Measurements from ENCODE around the gene SLC35B3. TPM values are rescaled to one million over a fixed set of nuclear protein-coding genes. Genes with fewer than 3 reads are reported as not detected.
A peak's percentile ranks its signal among the peaks of the same experiment; 100 is the strongest.

Gene SLC35B3
- polyA plus RNA-seq (2013) = 16.7 and 17.4 TPM in 2 replicates

DNA sequence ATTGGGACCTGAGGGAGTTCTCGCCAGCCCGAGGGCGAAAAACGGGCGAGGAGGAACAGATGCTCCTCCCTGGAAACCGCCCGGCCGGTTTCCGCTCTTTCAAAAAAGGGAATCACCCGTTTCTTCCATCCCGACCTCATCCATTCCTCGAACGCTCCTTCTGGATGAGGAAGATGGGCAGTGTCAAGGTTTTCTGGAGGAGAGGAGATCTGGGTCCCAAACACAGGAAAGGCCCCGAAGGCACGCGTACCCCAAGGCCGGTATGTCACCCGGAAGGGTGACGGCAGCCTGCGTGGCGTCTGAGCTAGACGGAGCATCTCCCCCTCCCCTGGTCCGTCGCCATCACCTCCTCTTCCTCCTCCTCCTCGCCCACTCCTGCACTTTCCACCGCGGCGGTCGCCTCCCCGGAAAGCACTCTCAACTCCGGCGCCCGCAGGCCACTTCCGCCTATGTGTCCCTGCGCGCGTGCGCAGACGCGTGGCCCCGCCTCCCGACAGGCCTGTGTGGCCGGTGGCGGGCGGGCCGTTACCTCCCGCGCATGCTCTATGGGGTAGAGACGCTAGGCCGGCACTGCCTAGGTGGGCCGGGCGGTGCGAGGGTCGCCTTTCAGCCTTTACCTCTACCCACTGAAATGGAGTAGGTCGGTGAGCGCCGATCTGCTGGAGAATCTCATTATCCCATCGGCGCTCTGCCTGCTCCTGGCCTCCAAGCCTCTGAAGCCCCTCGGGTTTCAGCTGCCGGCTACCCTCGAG, at the start of gene SLC35B3:
Gene SLC35B3, minus strand, starts transcription at position 453 of the 752 bp plus-strand sequence.
- no peaks in the 10 kb centered on the region for H3K36me3 ChIP-seq (ENCODE audit: control insufficient read depth in 1 of 2, insufficient read depth in 2 of 2, low read length in 2 of 2)
- peaks cover 9% of the 10 kb centered on the region for H3K79me1 ChIP-seq (ENCODE audit: low read length)
- peak; percentile 97 to 100 for DNase-seq
- peak within 1 kb of the TSS; percentile 83 for H3K4ac ChIP-seq (ENCODE audit: low read depth, low read length)
- peak within 1 kb of the TSS; percentile 91 for H4K91ac ChIP-seq (ENCODE audit: low read depth, low read length)
- peaks cover 7% of the 10 kb centered on the region for H3K79me2 ChIP-seq (ENCODE audit: control insufficient read depth, insufficient read depth, low read length, poor library complexity)
- peak within 1 kb of the TSS; percentile 69 for H3K4me2 ChIP-seq (ENCODE audit: low read length)
- H3K27ac ChIP-seq (ENCODE audit: low read depth, low read length) = peak within 1 kb of the TSS; percentile 83
- H2BK5ac ChIP-seq (ENCODE audit: low read depth, low read length, poor library complexity) = peak within 1 kb of the TSS; percentile 81
- no CpG with 5 or more reads among the region's 62 CpGs for WGBS (ENCODE audit: extremely low coverage, insufficient coverage, insufficient read length)
- peak within 1 kb of the TSS; percentile 95 for H3K4me3 ChIP-seq (ENCODE audit: low read depth, low read length)
- H2BK120ac ChIP-seq (ENCODE audit: insufficient read depth, low read length, poor library complexity) = peak within 1 kb of the TSS; percentile 82
- peak within 1 kb of the TSS; percentile 98 for H4K12ac ChIP-seq (ENCODE audit: low read depth, low read length)
- no peaks in the 10 kb centered on the region for H3K9me3 ChIP-seq (ENCODE audit: insufficient read depth, low read depth, low read length)
- no peak within 1 kb of the TSS for H3K23ac ChIP-seq (ENCODE audit: low read length)
- H2AK5ac ChIP-seq (ENCODE audit: low read length) = peak within 1 kb of the TSS; percentile 51
- peak within 1 kb of the TSS; percentile 90 for H3K18ac ChIP-seq (ENCODE audit: low read length)
- H2AFZ ChIP-seq (ENCODE audit: insufficient read depth, low read length, poor library complexity) = peak within 1 kb of the TSS; percentile 98
- H3K4me1 ChIP-seq (ENCODE audit: control insufficient read depth in 1 of 2, insufficient read depth in 2 of 2, low read length in 2 of 2) = peaks cover 0 to 4% of the 10 kb centered on the region in 2 experiments
- peak within 1 kb of the TSS; percentile 95 for H4K8ac ChIP-seq (ENCODE audit: low read depth, low read length)
- H3K14ac ChIP-seq (ENCODE audit: low read length) = peak within 1 kb of the TSS; percentile 92
- H3K27me3 ChIP-seq (ENCODE audit: insufficient read depth, low read length) = no peaks in the 10 kb centered on the region
- peak within 1 kb of the TSS; percentile 19 for H2BK12ac ChIP-seq (ENCODE audit: low read length)
- peak within 1 kb of the TSS; percentile 96 for H3K9ac ChIP-seq (ENCODE audit: low read length)

- Histone ChIP-seq H3K27ac (ENCODE audit: low read depth, low read length) (no peak overlapping the region), H2AFZ (ENCODE audit: insufficient read depth, low read length, poor library complexity) (no peak overlapping the region), H3K79me1 (ENCODE audit: low read length) (no peaks in the 10 kb centered on the region), H3K79me2 (ENCODE audit: control insufficient read depth, insufficient read depth, low read length, poor library complexity) (no peaks in the 10 kb centered on the region), H3K9me3 (ENCODE audit: insufficient read depth, low read depth, low read length) (no peaks in the 10 kb centered on the region), H2AK5ac (ENCODE audit: low read length) (no peak overlapping the region), H4K91ac (ENCODE audit: low read depth, low read length) (no peak overlapping the region), H3K23ac (ENCODE audit: low read length) (no peak overlapping the region), H3K27me3 (ENCODE audit: insufficient read depth, low read length) (no peaks in the 10 kb centered on the region), H3K18ac (ENCODE audit: low read length) (no peak overlapping the region), H4K8ac (ENCODE audit: low read depth, low read length) (no peak overlapping the region), H3K4me3 (ENCODE audit: low read depth, low read length) (no peak overlapping the region), H3K4me2 (ENCODE audit: low read length) (no peak overlapping the region), H3K36me3 (ENCODE audit: control insufficient read depth in 1 of 2, insufficient read depth in 2 of 2, low read length in 2 of 2) (no peaks in the 10 kb centered on the region), H3K9ac (ENCODE audit: low read length) (no peak overlapping the region), H3K4ac (ENCODE audit: low read depth, low read length) (no peak overlapping the region), H2BK5ac (ENCODE audit: low read depth, low read length, poor library complexity) (no peak overlapping the region), H3K14ac (ENCODE audit: low read length) (no peak overlapping the region), H2BK120ac (ENCODE audit: insufficient read depth, low read length, poor library complexity) (no peak overlapping the region), H3K4me1 (ENCODE audit: control insufficient read depth in 1 of 2, insufficient read depth in 2 of 2, low read length in 2 of 2) (no peaks in the 10 kb centered on the region), H4K12ac (ENCODE audit: low read depth, low read length) (no peak overlapping the region), H2BK12ac (ENCODE audit: low read length) (no peak overlapping the region)
- WGBS (ENCODE audit: extremely low coverage, insufficient coverage, insufficient read length) = no CpG with 5 or more reads among the region's 1 CpG
- no peak for DNase-seq
Observed at GRCh38 chr6:8483650-8484049, 48.3 kb upstream of the SLC35B3 start.

DNA sequence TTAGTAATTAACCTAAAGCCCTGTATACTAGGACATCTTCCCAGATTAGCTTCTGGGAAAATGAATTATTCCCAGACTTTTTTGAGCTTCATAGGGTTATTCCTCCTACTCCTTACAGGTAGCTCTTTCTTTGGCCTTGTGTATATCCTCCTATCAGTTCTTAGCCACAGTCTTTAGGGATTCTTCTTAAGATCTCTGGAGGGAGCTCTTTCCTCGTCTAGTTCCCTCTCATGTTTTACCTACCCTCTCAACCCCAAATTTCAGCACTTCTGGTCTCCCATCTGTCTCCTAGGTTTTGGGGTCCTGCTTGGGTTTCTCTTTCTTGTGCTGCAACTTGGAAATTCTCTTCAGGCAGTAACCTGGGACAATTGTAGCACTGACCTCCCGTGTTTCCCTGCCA, 46.4 kb upstream of the SLC35B3 start:
- no peaks in the 10 kb centered on the region for H3K36me3 ChIP-seq (ENCODE audit: control insufficient read depth in 1 of 2, insufficient read depth in 2 of 2, low read length in 2 of 2)
- H2AK5ac ChIP-seq (ENCODE audit: low read length) = no peak overlapping the region
- H2AFZ ChIP-seq (ENCODE audit: insufficient read depth, low read length, poor library complexity) = no peak overlapping the region
- no peaks in the 10 kb centered on the region for H3K9me3 ChIP-seq (ENCODE audit: insufficient read depth, low read depth, low read length)
- H2BK5ac ChIP-seq (ENCODE audit: low read depth, low read length, poor library complexity) = no peak overlapping the region
- no peak overlapping the region for H3K18ac ChIP-seq (ENCODE audit: low read length)
- no peak overlapping the region for H3K9ac ChIP-seq (ENCODE audit: low read length)
- no peak overlapping the region for H3K27ac ChIP-seq (ENCODE audit: low read depth, low read length)
- H3K4me2 ChIP-seq (ENCODE audit: low read length) = no peak overlapping the region
- WGBS (ENCODE audit: extremely low coverage, insufficient coverage, insufficient read length) = no CpG with 5 or more reads among the region's 2 CpGs
- no peak overlapping the region for H4K91ac ChIP-seq (ENCODE audit: low read depth, low read length)
- H3K27me3 ChIP-seq (ENCODE audit: insufficient read depth, low read length) = no peaks in the 10 kb centered on the region
- no peaks in the 10 kb centered on the region for H3K79me1 ChIP-seq (ENCODE audit: low read length)
- H4K8ac ChIP-seq (ENCODE audit: low read depth, low read length) = no peak overlapping the region
- H3K4me3 ChIP-seq (ENCODE audit: low read depth, low read length) = no peak overlapping the region
- H2BK120ac ChIP-seq (ENCODE audit: insufficient read depth, low read length, poor library complexity) = no peak overlapping the region
- no peak overlapping the region for H3K4ac ChIP-seq (ENCODE audit: low read depth, low read length)
- DNase-seq = peak in 1 of 2 donors; percentile 37
- no peak overlapping the region for H3K14ac ChIP-seq (ENCODE audit: low read length)
- H3K23ac ChIP-seq (ENCODE audit: low read length) = no peak overlapping the region
- H3K79me2 ChIP-seq (ENCODE audit: control insufficient read depth, insufficient read depth, low read length, poor library complexity) = no peaks in the 10 kb centered on the region
- H3K4me1 ChIP-seq (ENCODE audit: control insufficient read depth in 1 of 2, insufficient read depth in 2 of 2, low read length in 2 of 2) = no peaks in the 10 kb centered on the region
- no peak overlapping the region for H4K12ac ChIP-seq (ENCODE audit: low read depth, low read length)
- H2BK12ac ChIP-seq (ENCODE audit: low read length) = no peak overlapping the region

DNA sequence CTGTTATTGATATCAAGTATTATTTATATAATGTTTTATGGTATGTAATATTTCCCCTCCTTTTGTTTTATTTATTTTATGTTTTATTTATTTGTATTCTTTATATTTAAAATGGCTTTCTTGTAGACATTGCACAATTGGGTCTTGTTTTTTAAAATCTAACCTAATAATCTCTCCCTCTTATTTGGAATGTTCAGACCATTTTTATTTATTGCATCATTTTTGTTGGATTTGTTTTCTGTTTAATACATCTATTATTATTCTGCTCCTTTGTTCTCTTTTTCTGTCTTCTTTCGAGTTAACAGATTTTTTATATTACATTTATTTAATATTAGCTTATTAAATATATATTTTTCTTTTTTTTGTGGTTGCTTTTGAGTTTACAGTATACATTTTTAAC, 43.1 kb upstream of the SLC35B3 start:
- Histone ChIP-seq H3K18ac (ENCODE audit: low read length) (no peak overlapping the region), H2AK5ac (ENCODE audit: low read length) (no peak overlapping the region), H2BK12ac (ENCODE audit: low read length) (no peak overlapping the region), H3K79me1 (ENCODE audit: low read length) (no peaks in the 10 kb centered on the region), H3K27ac (ENCODE audit: low read depth, low read length) (no peak overlapping the region), H3K23ac (ENCODE audit: low read length) (no peak overlapping the region), H2BK120ac (ENCODE audit: insufficient read depth, low read length, poor library complexity) (no peak overlapping the region), H3K4me2 (ENCODE audit: low read length) (no peak overlapping the region), H3K4me3 (ENCODE audit: low read depth, low read length) (no peak overlapping the region), H4K91ac (ENCODE audit: low read depth, low read length) (no peak overlapping the region), H3K14ac (ENCODE audit: low read length) (no peak overlapping the region), H2BK5ac (ENCODE audit: low read depth, low read length, poor library complexity) (no peak overlapping the region), H4K8ac (ENCODE audit: low read depth, low read length) (no peak overlapping the region), H3K36me3 (ENCODE audit: control insufficient read depth in 1 of 2, insufficient read depth in 2 of 2, low read length in 2 of 2) (no peaks in the 10 kb centered on the region), H3K9me3 (ENCODE audit: insufficient read depth, low read depth, low read length) (no peaks in the 10 kb centered on the region), H3K79me2 (ENCODE audit: control insufficient read depth, insufficient read depth, low read length, poor library complexity) (no peaks in the 10 kb centered on the region), H3K9ac (ENCODE audit: low read length) (no peak overlapping the region), H3K4ac (ENCODE audit: low read depth, low read length) (no peak overlapping the region), H3K4me1 (ENCODE audit: control insufficient read depth in 1 of 2, insufficient read depth in 2 of 2, low read length in 2 of 2) (no peaks in the 10 kb centered on the region), H4K12ac (ENCODE audit: low read depth, low read length) (no peak overlapping the region), H3K27me3 (ENCODE audit: insufficient read depth, low read length) (no peaks in the 10 kb centered on the region), H2AFZ (ENCODE audit: insufficient read depth, low read length, poor library complexity) (no peak overlapping the region)
- DNase-seq = no peak
- WGBS (ENCODE audit: extremely low coverage, insufficient coverage, insufficient read length) = no CpG with 5 or more reads among the region's 1 CpG

All from trophoblast cell (in vitro differentiated cells and primary cell).